Vagina (tissue), 2 donors: ENCODE results near the gene ZNF423.

Source experiments
- CTCF ChIP-seq, 3 experiments: fragments of 450-650 bp in 2 of 3; fragments of 200-600 bp in 1 of 3; sonication (generic) in 1 of 3; IDR thresholded peaks; one replicate each; pipeline ENCODE4 v1.5.1; 2017 to 2019; ENCODE audit warnings: antibody characterized with exemption in 3 of 3, mild to moderate bottlenecking in 2 of 3, moderate library complexity in 2 of 3
- POLR2A ChIP-seq, 2 donors: fragments of 450-650 bp; IDR thresholded peaks; one replicate each; pipeline ENCODE4 v1.6.1; 2017; ENCODE audit warnings: antibody characterized with exemption in 2 of 2, mild to moderate bottlenecking in 2 of 2, moderate library complexity in 2 of 2

GRCh38 chr16:49596648-49597291, 259.1 kb downstream of the ZNF423 start:
- TF ChIP-seq CTCF (IDR thresholded peaks at IDR 0.05) (no peak), POLR2A (IDR thresholded peaks at IDR 0.05) (no peak)
